Measurements from ENCODE around the gene MCTP1. TPM values are rescaled to one million over a fixed set of nuclear protein-coding genes. Genes with fewer than 3 reads are reported as not detected.
"Not testable (repeated sequence)": the region's sequence is repeated elsewhere in the genome, so short reads cannot be mapped to it uniquely, and the experiment has no call there.

MCTP1 gene
- total RNA-seq, 4 donors from 2014 or later: 11.2 to 43.6 (median 16.8) TPM

- TF ChIP-seq CTCF (IDR thresholded peaks at IDR 0.05) (no peak), POLR2AphosphoS5 (IDR thresholded peaks at IDR 0.05) (no peak), EP300 (IDR thresholded peaks at IDR 0.05) (no peak), POLR2A (IDR thresholded peaks at IDR 0.05; ENCODE audit: low read depth) (no peak)
- WGBS: 74% methylated on average over 6 of the region's 6 CpGs
- intact Hi-C loops (cut with DNase I): loop anchor here (10.0 kb wide), 1 partner anchor 297 kb away; no protein-coding TSS in a partner anchor
These were observed 317.4 kb downstream of the MCTP1 start for GRCh38 chr5:94967525-94967924.

GRCh38 chr5:94959279-94959678, 325.6 kb downstream of the MCTP1 start:
- intact Hi-C loops (cut with DNase I); DNase-seq (ENCODE audit: extremely low spot score); H3K27me3 ChIP-seq; H3K9me3 ChIP-seq; H3K36me3 ChIP-seq; H3K27ac ChIP-seq (replicated peaks in 1 of 4); H3K4me3 ChIP-seq; H3K4me1 ChIP-seq: not testable (repeated sequence)
- 90% methylated on average over 2 of the region's 2 CpGs for WGBS

More at GRCh38 chr5:94967525-94967924, 317.4 kb downstream of the MCTP1 start:
- no peak overlapping the region for H3K4me3 ChIP-seq
- H3K9me3 ChIP-seq: peaks cover 0 to 4% (median 0%) of the 10 kb centered on the region in 4 donors
- DNase-seq (ENCODE audit: extremely low spot score): no peak
- H3K27ac ChIP-seq (replicated peaks in 1 of 4): no peak overlapping the region
- H3K27me3 ChIP-seq: no peaks in the 10 kb centered on the region
- no peaks in the 10 kb centered on the region for H3K36me3 ChIP-seq
- H3K4me1 ChIP-seq: no peaks in the 10 kb centered on the region

GRCh38 chr5:94945656-94946055, 339.2 kb downstream of the MCTP1 start:
- H3K27ac ChIP-seq (replicated peaks in 1 of 4): no peak overlapping the region
- H3K9me3 ChIP-seq: no peaks in the 10 kb centered on the region
- no peak for DNase-seq (ENCODE audit: extremely low spot score)
- H3K4me1 ChIP-seq: no peaks in the 10 kb centered on the region
- no peak overlapping the region for H3K4me3 ChIP-seq
- intact Hi-C loops (cut with DNase I): no loop called here
- 37% methylated on average over 2 of the region's 2 CpGs for WGBS
- no peaks in the 10 kb centered on the region for H3K27me3 ChIP-seq
- no peaks in the 10 kb centered on the region for H3K36me3 ChIP-seq
- TF ChIP-seq POLR2AphosphoS5 (IDR thresholded peaks at IDR 0.05): no peak
- no peak for TF ChIP-seq POLR2A (IDR thresholded peaks at IDR 0.05; ENCODE audit: low read depth)

- no peaks in the 10 kb centered on the region for H3K4me1 ChIP-seq
- intact Hi-C loops (cut with DNase I): no loop called here
- DNase-seq (ENCODE audit: extremely low spot score): no peak
- H3K36me3 ChIP-seq: no peaks in the 10 kb centered on the region
- no peaks in the 10 kb centered on the region for H3K9me3 ChIP-seq
- TF ChIP-seq POLR2AphosphoS5 (IDR thresholded peaks at IDR 0.05): no peak
- no peak for TF ChIP-seq EP300 (IDR thresholded peaks at IDR 0.05)
- no peak for TF ChIP-seq CTCF (IDR thresholded peaks at IDR 0.05)
- no peak for TF ChIP-seq POLR2A (IDR thresholded peaks at IDR 0.05; ENCODE audit: low read depth)
- H3K4me3 ChIP-seq: no peak overlapping the region
- no peak overlapping the region for H3K27ac ChIP-seq (replicated peaks in 1 of 4)
- no peaks in the 10 kb centered on the region for H3K27me3 ChIP-seq
These were observed 340.7 kb downstream of the MCTP1 start for GRCh38 chr5:94944160-94944559.

GRCh38 chr5:94941122-94941755, 343.7 kb downstream of the MCTP1 start:
- H3K9me3 ChIP-seq: no peaks in the 10 kb centered on the region
- H3K27ac ChIP-seq (replicated peaks in 1 of 4): no peak overlapping the region
- no peaks in the 10 kb centered on the region for H3K27me3 ChIP-seq
- DNase-seq (ENCODE audit: extremely low spot score): no peak
- no peaks in the 10 kb centered on the region for H3K36me3 ChIP-seq
- no peaks in the 10 kb centered on the region for H3K4me1 ChIP-seq
- no peak overlapping the region for H3K4me3 ChIP-seq
- 60% methylated on average over 1 of the region's 1 CpG for WGBS
- intact Hi-C loops (cut with DNase I): no loop called here
- TF ChIP-seq CTCF (IDR thresholded peaks at IDR 0.05): no peak
- TF ChIP-seq POLR2AphosphoS5 (IDR thresholded peaks at IDR 0.05): no peak
- no peak for TF ChIP-seq POLR2A (IDR thresholded peaks at IDR 0.05; ENCODE audit: low read depth)
- TF ChIP-seq EP300 (IDR thresholded peaks at IDR 0.05): no peak

- Histone ChIP-seq H3K27me3 (no peaks in the 10 kb centered on the region), H3K4me1 (no peaks in the 10 kb centered on the region), H3K36me3 (no peaks in the 10 kb centered on the region), H3K9me3 (no peaks in the 10 kb centered on the region), H3K4me3 (no peak overlapping the region), H3K27ac (replicated peaks in 1 of 4) (no peak overlapping the region)
- intact Hi-C loops (cut with DNase I): no loop called here
- no peak for TF ChIP-seq POLR2AphosphoS5 (IDR thresholded peaks at IDR 0.05)
- TF ChIP-seq EP300 (IDR thresholded peaks at IDR 0.05): no peak
- TF ChIP-seq POLR2A (IDR thresholded peaks at IDR 0.05; ENCODE audit: low read depth): no peak
- WGBS: 76% methylated on average over 2 of the region's 2 CpGs
- no peak for DNase-seq (ENCODE audit: extremely low spot score)
These were observed 352.6 kb downstream of the MCTP1 start for GRCh38 chr5:94932259-94932658.

Measured in esophagus muscularis mucosa (tissue), 4 donors.